SK-N-SH (cell line): ENCODE data around the gene MAN2B2.

Source experiments
- CTCF ChIP-seq: fragments of 200-600 bp; sonication (generic); IDR thresholded peaks from 2 replicates; pipeline ENCODE4 v1.6.1; 2017; ENCODE audit warnings: antibody characterized with exemption, mild to moderate bottlenecking, moderate library complexity
- ELF1 ChIP-seq: IDR thresholded peaks from 2 replicates; pipeline ENCODE4 v1.4.0; 2012
- EZH2phosphoT487 ChIP-seq: fragments of 200-600 bp; sonication (generic); IDR thresholded peaks from 2 replicates; pipeline ENCODE4 v1.6.1; 2017; ENCODE audit warnings: low read depth, mixed run types, mild to moderate bottlenecking, antibody characterized with exemption, moderate library complexity, borderline replicate concordance
- FOXM1 ChIP-seq: IDR thresholded peaks from 2 replicates; pipeline ENCODE4 v1.4.0; 2012; ENCODE audit warnings: low read depth, mild to moderate bottlenecking
- GABPA ChIP-seq: IDR thresholded peaks from 2 replicates; pipeline ENCODE4 v1.4.0; 2012; ENCODE audit warnings: low read depth, mild to moderate bottlenecking
- JUND ChIP-seq: IDR thresholded peaks from 2 replicates; pipeline ENCODE4 v1.4.0; 2012
- MXI1 ChIP-seq: IDR thresholded peaks from 2 replicates; pipeline ENCODE4 v1.6.1; 2012; ENCODE audit warnings: mild to moderate bottlenecking, low read depth, low read length, improper control_type of control experiment
- POLR2AphosphoS5 ChIP-seq: IDR thresholded peaks from 2 replicates; pipeline ENCODE4 v1.6.1; 2012; ENCODE audit warnings: low read depth, low read length
- RXRA ChIP-seq: IDR thresholded peaks from 2 replicates; pipeline ENCODE4 v1.4.0; 2012; ENCODE audit warnings: low read depth, mild to moderate bottlenecking, borderline replicate concordance
- SMC3 ChIP-seq: IDR thresholded peaks from 2 replicates; pipeline ENCODE4 v1.6.1; 2012; ENCODE audit warnings: low read depth, low read length, improper control_type of control experiment
- USF2 ChIP-seq: fragments of 150-350 bp; IDR thresholded peaks from 2 replicates; pipeline ENCODE4 v1.6.1; 2017; ENCODE audit warnings: antibody characterized with exemption, low read length, low read depth, borderline replicate concordance
- TF ChIP-seq, protein P1 (sequence below): IDR thresholded peaks from 2 replicates; pipeline ENCODE4 v1.6.1; 2012; ENCODE audit warnings: mild to moderate bottlenecking, low read depth, low read length, moderate library complexity

GRCh38 chr4:6534050-6534449 is 40.9 kb upstream of the MAN2B2 start:
- no peak for TF ChIP-seq GABPA
- TF ChIP-seq JUND = no peak
- TF ChIP-seq CTCF = no peak
- no peak for TF ChIP-seq MXI1
- TF ChIP-seq, protein P1, sequence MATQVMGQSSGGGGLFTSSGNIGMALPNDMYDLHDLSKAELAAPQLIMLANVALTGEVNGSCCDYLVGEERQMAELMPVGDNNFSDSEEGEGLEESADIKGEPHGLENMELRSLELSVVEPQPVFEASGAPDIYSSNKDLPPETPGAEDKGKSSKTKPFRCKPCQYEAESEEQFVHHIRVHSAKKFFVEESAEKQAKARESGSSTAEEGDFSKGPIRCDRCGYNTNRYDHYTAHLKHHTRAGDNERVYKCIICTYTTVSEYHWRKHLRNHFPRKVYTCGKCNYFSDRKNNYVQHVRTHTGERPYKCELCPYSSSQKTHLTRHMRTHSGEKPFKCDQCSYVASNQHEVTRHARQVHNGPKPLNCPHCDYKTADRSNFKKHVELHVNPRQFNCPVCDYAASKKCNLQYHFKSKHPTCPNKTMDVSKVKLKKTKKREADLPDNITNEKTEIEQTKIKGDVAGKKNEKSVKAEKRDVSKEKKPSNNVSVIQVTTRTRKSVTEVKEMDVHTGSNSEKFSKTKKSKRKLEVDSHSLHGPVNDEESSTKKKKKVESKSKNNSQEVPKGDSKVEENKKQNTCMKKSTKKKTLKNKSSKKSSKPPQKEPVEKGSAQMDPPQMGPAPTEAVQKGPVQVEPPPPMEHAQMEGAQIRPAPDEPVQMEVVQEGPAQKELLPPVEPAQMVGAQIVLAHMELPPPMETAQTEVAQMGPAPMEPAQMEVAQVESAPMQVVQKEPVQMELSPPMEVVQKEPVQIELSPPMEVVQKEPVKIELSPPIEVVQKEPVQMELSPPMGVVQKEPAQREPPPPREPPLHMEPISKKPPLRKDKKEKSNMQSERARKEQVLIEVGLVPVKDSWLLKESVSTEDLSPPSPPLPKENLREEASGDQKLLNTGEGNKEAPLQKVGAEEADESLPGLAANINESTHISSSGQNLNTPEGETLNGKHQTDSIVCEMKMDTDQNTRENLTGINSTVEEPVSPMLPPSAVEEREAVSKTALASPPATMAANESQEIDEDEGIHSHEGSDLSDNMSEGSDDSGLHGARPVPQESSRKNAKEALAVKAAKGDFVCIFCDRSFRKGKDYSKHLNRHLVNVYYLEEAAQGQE = no peak
- TF ChIP-seq SMC3 = no peak
- TF ChIP-seq ELF1 = no peak
- no peak for TF ChIP-seq RXRA
- no peak for TF ChIP-seq POLR2AphosphoS5
- no peak for TF ChIP-seq USF2
- no peak for TF ChIP-seq EZH2phosphoT487
- no peak for TF ChIP-seq FOXM1
